ENCODE data around the gene ANKRD17.

DNA sequence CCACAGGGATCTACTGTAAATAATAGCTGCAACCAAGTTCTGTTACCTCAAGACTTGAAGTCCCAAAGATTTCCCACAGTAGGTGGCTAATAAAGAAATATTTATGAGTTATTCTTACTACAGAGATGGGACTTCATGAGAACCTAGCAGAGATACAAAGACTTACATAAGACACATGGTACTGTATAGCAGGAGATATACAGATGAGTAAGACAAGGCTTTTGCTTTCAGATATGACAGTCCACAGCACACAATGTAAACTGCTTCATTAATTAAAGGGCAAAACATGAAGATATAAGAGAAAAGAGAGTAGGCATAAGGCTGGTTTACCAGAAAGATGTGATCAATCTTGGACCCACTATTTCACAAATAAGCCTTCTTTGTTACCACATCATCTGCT is 6.6 kb downstream of the ANKRD17 start:
- TF ChIP-seq MZF1 (tag by site-specific recombination; IDR thresholded peaks at IDR 0.05; ENCODE audit: borderline replicate concordance), result no peak
- no peak for TF ChIP-seq ZNF10 (tag by site-specific recombination; IDR thresholded peaks at IDR 0.05)
- no peak for TF ChIP-seq CTCF (tag by site-specific recombination; IDR thresholded peaks at IDR 0.05)
- TF ChIP-seq, protein P1, sequence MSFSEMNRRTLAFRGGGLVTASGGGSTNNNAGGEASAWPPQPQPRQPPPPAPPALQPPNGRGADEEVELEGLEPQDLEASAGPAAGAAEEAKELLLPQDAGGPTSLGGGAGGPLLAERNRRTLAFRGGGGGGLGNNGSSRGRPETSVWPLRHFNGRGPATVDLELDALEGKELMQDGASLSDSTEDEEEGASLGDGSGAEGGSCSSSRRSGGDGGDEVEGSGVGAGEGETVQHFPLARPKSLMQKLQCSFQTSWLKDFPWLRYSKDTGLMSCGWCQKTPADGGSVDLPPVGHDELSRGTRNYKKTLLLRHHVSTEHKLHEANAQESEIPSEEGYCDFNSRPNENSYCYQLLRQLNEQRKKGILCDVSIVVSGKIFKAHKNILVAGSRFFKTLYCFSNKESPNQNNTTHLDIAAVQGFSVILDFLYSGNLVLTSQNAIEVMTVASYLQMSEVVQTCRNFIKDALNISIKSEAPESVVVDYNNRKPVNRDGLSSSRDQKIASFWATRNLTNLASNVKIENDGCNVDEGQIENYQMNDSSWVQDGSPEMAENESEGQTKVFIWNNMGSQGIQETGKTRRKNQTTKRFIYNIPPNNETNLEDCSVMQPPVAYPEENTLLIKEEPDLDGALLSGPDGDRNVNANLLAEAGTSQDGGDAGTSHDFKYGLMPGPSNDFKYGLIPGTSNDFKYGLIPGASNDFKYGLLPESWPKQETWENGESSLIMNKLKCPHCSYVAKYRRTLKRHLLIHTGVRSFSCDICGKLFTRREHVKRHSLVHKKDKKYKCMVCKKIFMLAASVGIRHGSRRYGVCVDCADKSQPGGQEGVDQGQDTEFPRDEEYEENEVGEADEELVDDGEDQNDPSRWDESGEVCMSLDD (tag by site-specific recombination; IDR thresholded peaks at IDR 0.05), result no peak
- TF ChIP-seq HOXD13 (CRISPR knock-in tag; IDR thresholded peaks at IDR 0.05; ENCODE audit: borderline replicate concordance), result no peak
